PC-9 (cell line): Measurements from ENCODE around the gene MAP4K5.

ENCODE experiments used
- CTCF ChIP-seq: fragments of 200-600 bp; sonication (generic); conservative IDR thresholded peaks from 2 replicates; pipeline ENCODE4 v1.6.1; 2017; ENCODE audit warnings: mixed run types, antibody characterized with exemption, mild to moderate bottlenecking, moderate library complexity
- EZH2 ChIP-seq: fragments of 200-600 bp; sonication (generic); IDR thresholded peaks from 2 replicates; pipeline ENCODE4 v1.8.0; 2017; ENCODE audit warnings: antibody characterized with exemption, low read depth

- TF ChIP-seq CTCF (no peak), EZH2 (no peak)
Measured at GRCh38 chr14:50425105-50425504, 107.3 kb downstream of the MAP4K5 start.
